Measurements from ENCODE around the gene GABRQ.
"Not testable (repeated sequence)": the region's sequence is repeated elsewhere in the genome, so short reads cannot be mapped to it uniquely, and the experiment has no call there.

Gene GABRQ

DNA sequence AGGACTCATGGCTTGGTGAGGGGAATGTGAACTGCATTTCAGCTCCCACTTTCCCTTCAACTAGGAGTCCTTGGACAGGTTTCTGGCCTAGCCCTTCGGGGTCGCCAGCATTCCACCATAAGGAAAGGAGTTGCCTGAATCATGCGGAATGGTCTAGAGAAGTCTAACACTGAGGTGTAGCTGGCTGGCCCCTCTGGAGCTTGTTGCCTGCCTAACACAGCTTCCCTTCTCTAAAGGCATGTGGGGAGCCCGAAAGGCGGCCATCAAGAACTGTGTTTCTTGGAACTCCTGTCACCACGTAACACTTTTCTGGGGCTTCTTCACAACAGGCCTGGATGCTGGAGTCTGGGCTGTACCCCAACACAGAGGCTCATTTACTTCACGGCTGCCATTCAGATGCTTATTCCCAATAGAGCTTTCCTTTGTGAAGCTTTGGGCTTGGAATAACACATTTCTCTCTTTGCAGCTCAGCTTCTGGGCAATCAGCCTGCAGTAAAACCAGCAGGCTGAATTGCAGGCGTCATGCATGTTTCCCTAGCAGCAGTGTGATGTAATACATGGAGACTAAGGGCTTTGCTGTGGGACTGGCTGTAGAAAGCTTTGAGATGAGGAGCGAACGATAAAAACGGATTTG lies 5.4 kb downstream of the GABRQ start:
- TF ChIP-seq ZNF274 (IDR thresholded peaks at IDR 0.05; ENCODE audit: low read depth, low read length) = no peak
- H3K4me3 ChIP-seq (ENCODE audit: low read length) = no peak overlapping the region

DNA sequence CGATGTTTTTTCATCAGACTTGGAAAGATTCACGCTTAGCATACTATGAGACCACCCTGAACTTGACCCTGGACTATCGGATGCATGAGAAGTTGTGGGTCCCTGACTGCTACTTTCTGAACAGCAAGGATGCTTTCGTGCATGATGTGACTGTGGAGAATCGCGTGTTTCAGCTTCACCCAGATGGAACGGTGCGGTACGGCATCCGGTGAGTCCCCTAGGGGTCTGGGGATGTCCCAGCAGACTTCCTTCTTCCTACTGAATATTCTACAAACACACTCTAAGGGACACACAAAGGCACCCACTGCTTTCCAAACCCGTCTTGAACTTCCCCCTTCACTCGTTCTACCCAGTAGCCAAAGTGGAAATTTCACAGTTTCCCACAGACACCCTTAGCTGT lies 9.3 kb downstream of the GABRQ start:
- TF ChIP-seq ZNF274 (IDR thresholded peaks at IDR 0.05; ENCODE audit: low read depth, low read length) = no peak
- H3K4me3 ChIP-seq (ENCODE audit: low read length) = no peak overlapping the region

DNA sequence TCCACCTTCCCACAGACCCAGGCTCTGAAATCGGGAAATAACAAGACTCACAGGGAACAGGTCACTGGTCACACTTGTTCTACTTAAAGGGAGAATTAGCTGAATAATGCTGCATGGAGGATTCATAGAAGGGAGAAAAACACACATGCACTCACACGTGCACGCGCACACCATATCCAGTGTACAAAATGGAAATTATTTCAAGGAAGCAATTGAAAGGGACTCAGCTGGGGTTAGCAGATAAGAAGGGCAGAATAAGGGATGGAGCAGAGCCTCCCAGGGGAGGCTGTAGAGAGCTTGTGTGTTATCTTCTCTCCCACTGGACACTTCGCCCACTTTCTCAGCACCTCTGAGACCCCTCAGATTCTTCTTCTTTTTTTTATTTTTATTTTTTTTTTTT lies 10.3 kb downstream of the GABRQ start:
- no peak overlapping the region for H3K4me3 ChIP-seq (ENCODE audit: low read length)
- TF ChIP-seq ZNF274 (IDR thresholded peaks at IDR 0.05; ENCODE audit: low read depth, low read length) = no peak

DNA sequence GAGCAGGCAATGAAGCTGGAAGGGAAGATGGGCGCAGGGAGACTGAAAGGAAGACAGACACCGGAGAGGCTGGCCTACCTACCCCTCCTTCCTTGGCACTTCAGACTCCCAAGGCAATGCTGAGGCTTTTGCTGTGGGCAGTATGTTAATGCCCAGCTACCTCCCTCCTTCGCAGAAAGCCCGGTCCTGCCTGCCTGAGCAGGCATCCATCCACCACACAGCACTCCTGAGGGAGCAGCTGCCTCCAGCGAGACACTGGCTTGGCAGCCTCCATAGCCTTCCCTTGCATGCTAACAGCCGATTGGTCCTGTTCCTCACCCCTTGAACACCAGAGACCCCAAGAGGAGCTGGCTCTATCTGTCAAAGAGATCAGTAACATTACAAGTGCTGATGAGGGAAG lies 14.4 kb downstream of the GABRQ start:
- no peak overlapping the region for H3K4me3 ChIP-seq (ENCODE audit: low read length)
- TF ChIP-seq ZNF274 (IDR thresholded peaks at IDR 0.05; ENCODE audit: low read depth, low read length) = no peak

DNA sequence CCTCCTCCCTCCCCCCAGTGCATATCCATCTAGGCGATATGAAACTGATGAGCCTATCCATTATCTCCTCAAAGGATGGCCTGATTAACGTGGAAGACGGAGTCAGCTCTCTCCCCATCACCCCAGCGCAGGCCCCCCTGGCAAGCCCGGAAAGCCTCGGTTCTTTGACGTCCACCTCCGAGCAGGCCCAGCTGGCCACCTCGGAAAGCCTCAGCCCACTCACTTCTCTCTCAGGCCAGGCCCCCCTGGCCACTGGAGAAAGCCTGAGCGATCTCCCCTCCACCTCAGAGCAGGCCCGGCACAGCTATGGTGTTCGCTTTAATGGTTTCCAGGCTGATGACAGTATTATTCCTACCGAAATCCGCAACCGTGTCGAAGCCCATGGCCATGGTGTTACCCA lies 14.8 kb downstream of the GABRQ start:
- no peak for TF ChIP-seq ZNF274 (IDR thresholded peaks at IDR 0.05; ENCODE audit: low read depth, low read length)
- no peak overlapping the region for H3K4me3 ChIP-seq (ENCODE audit: low read length)

DNA sequence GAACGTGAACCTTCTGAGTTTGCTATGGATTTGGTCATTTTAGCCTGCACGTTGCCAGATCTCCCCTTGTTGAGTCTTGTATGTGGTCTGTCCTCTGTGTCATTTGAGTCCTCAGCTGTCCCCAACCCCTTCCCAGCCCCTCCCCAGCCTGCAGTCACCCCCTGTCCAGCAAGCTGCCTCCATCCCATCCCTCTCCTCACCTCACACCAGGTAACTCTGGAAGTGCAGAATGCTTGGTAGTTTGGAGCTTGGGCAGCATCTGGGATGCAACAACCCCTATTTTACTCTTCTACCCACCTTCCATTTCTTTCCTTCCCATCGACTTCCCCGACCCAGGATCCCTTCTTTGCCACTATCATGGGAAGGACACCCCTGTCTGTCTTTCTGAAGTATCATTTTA lies 18.4 kb downstream of the GABRQ start:
- H3K4me3 ChIP-seq (ENCODE audit: low read length) = no peak overlapping the region
- no peak for TF ChIP-seq ZNF274 (IDR thresholded peaks at IDR 0.05; ENCODE audit: low read depth, low read length)

DNA sequence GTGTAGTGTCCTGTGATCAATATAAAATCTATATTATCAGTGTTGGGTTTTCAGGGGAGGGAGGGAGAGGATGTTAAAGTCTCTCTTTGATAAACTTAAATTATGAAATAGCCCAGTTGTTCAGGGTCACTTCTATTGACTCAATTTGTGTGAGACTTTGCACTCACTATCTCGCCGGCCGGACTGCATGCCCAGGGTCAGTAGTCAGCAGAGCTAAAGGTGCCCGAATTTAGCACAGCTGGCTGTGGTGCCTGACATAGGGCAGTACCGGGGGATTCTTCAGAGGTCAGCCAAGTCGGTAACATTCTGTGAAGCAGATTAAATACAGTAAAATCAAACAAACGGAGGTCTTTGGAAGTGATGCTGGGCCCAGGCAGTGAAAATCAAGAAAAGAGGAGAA lies 19.2 kb downstream of the GABRQ start:
- no peak for TF ChIP-seq ZNF274 (IDR thresholded peaks at IDR 0.05; ENCODE audit: low read depth, low read length)

DNA sequence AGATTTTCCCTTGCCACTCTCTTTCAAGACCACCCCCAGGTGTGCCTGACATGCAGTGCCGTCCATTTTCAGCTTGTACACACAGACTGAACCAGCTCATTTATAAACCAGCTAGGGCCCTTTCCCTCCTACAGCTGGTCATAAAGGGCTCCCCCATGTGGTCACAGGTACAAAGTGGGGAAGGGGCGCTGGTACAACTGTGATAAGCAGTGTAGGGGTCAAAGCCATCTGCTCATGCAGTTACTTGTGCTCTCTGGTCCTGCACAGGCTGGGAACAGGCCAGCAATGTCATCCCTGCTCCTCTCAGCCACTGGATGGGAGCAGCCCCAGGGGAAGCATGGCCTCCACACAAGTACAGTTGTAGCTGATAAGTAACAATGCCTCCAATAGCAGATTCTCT lies 20.6 kb downstream of the GABRQ start:
- no peak for TF ChIP-seq ZNF274 (IDR thresholded peaks at IDR 0.05; ENCODE audit: low read depth, low read length)
- no peak overlapping the region for H3K4me3 ChIP-seq (ENCODE audit: low read length)

More for the DNA sequence above, 19.2 kb downstream of the GABRQ start:
- no peak overlapping the region for H3K4me3 ChIP-seq (ENCODE audit: low read length)

DNA sequence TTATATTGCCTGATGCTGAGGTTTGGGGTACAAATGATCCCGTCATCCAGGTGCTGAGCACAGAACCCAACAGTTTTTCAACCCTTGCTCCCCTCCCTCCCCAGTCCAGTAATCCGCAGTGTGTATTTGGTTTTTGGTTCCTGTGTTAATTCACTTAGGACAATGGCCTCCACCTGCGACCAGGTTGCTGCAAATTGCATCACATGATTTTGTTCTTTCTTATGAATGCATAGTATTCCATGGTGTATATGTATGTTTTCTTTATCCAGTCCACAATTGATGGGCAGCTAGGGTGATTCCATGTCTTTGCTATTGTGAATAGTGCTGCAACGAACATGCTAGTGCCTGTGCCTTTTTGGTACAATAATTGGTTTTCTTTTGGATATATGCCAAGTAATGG lies 25.4 kb downstream of the GABRQ start:
- no peak overlapping the region for H3K4me3 ChIP-seq (ENCODE audit: low read length)
- TF ChIP-seq ZNF274 (IDR thresholded peaks at IDR 0.05; ENCODE audit: low read depth, low read length) = no peak

DNA sequence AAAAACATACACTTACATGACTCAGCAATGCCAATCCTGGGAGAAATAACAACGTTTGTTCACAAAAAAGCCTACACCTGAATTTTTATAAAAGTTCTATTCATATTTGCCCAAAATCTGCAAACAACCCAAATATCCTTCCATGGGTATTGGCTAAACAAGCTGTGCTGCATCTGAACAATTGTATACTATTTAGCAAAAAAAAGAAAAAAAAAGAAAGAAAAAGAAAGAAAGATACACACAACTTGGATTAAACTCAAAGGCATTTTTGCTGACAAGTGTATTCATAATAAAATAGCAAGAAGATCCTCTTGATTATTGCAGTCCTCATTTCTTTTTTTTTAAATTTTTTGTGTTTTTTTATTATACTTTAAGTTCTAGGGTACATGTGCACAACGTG lies 36.4 kb downstream of the GABRQ start:
- no peak overlapping the region for H3K4me3 ChIP-seq (ENCODE audit: low read length)
- TF ChIP-seq ZNF274 (IDR thresholded peaks at IDR 0.05; ENCODE audit: low read depth, low read length) = no peak

DNA sequence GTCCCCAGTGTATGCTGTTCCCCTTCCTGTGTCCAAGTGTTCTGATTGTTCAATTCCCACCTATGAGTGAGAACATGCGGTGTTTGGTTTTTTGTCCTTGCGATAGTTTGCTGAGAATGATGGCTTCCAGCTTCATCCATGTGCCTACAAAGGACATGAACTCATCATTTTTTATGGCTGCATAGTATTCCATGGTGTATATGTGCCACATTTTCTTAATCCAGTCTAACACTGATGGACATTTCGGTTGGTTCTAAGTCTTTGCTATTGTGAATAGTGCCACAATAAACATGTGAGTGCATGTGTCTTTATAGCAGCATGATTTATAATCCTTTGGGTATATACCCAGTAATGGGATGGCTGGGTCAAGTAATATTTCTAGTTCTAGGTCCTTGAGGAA lies 37.0 kb downstream of the GABRQ start:
- not testable (repeated sequence) for H3K4me3 ChIP-seq (ENCODE audit: low read length)

DNA sequence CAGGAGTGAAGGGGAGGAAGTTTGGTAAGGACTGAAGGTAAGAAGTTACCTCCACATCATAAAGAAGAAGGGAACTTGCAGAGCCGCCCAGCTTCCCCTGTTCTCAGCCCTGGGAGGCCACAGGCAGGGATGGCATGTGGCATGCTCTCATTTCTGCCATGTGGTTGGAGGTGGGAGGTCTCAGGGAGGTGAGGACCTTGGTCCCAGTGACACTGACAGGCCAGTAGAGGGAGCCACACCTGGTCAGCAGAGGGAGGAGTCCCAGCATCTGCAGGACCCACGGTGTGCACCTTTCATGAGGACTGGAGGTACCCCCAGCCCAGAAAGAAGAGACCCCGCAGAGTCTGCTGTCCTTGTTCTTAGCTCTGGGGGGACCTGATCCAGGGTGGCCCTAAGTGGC lies 43.3 kb downstream of the GABRQ start:
- H3K4me3 ChIP-seq (ENCODE audit: low read length) = not testable (repeated sequence)

DNA sequence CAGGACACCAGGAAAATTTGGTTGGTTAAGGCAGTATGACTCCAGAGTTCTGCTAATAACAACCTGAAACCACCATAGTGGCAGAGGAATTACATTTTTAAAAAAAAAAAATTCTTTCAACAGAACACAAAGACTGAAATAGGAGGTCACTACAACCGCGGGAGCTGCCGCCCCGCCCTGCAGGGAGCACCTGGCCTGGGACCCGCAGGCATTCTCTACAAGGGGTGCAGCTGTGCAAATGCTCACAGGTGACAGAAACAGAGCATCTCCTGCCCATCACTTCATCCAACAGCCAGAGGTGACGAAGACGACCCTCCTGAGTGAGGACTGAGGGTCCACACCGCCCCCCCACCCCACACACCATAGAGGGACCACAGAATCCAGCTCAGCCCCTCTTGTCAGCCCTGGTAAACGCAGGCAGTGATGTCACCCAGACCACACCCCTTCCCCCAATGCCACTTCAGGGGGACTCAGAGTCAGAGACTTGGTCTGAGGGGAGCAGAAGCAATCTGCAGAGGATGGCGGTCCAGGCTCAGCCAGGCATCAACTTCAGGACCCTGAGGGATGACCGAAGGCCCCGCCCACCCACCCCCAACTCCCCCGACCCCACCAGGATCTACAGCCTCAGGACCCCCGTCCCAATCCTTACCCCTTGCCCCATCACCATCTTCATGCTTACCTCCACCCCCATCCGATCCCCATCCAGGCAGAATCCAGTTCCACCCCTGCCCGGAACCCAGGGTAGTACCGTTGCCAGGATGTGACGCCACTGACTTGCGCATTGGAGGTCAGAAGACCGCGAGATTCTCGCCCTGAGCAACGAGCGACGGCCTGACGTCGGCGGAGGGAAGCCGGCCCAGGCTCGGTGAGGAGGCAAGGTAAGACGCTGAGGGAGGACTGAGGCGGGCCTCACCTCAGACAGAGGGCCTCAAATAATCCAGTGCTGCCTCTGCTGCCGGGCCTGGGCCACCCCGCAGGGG lies 60.5 kb downstream of the GABRQ start, which contains the start of gene MAGEA3:
TSS of gene MAGEA3 (plus strand) at position 843 of the 980 bp plus-strand sequence. CDS start 2,039 bp downstream, outside the sequence.
- not testable (repeated sequence) for H3K4me3 ChIP-seq (ENCODE audit: low read length)

DNA sequence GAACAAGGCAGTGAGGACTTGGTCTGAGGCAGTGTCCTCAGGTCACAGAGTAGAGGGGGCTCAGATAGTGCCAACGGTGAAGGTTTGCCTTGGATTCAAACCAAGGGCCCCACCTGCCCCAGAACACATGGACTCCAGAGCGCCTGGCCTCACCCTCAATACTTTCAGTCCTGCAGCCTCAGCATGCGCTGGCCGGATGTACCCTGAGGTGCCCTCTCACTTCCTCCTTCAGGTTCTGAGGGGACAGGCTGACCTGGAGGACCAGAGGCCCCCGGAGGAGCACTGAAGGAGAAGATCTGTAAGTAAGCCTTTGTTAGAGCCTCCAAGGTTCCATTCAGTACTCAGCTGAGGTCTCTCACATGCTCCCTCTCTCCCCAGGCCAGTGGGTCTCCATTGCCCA lies 62.7 kb downstream of the GABRQ start:
- H3K4me3 ChIP-seq (ENCODE audit: low read length) = not testable (repeated sequence)

DNA sequence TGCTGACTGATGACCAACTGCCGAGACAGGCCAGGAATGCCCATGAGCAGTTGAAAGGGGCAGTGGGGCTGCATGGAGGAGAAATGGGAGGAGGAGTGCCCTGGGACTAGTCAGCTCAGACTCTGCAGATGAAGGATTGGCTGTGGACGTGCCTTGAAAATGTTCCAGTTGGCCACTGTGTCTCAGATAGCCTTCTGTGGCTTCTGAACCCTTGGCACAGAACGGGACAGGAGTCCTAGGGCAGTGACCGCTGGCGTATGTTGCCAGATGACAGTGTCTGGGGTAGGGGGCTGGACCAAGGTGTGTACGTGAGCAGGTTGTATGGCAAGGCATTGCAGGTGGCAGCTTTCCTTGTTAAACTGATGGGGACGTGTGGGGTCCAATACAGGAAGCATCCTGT lies 68.8 kb downstream of the GABRQ start:
- H3K4me3 ChIP-seq (ENCODE audit: low read length) = not testable (repeated sequence)

Measured in GM08714 (cell line).